Endodermal cell (in vitro differentiated cells): ENCODE data around the gene KIAA1671. TPM values are rescaled to one million over a fixed set of nuclear protein-coding genes. Genes with fewer than 3 reads are reported as not detected.

ENCODE experiments used
- DNase-seq: peaks from one replicate; pipeline ENCODE4 v3.0.0-alpha.2; 2017
- H3K27ac ChIP-seq: 2 replicates; pipeline ENCODE4 v1.5.1; 2013; ENCODE audit warnings: mild to moderate bottlenecking, low read depth, low read length, moderate library complexity
- H3K27me3 ChIP-seq: 2 replicates; pipeline ENCODE4 v1.6.1; 2013; ENCODE audit warnings: mild to moderate bottlenecking, low read length, moderate library complexity; ENCODE audit not compliant: insufficient read depth, control insufficient read depth, poor library complexity, severe bottlenecking
- H3K36me3 ChIP-seq: 2 replicates; pipeline ENCODE4 v1.7.0; 2013; ENCODE audit warnings: mild to moderate bottlenecking, low read length, moderate library complexity; ENCODE audit not compliant: control insufficient read depth, insufficient read depth
- H3K4me1 ChIP-seq: one replicate; pipeline ENCODE4 v1.7.0; 2013; ENCODE audit warnings: low read length; ENCODE audit not compliant: control insufficient read depth, insufficient read depth
- H3K4me3 ChIP-seq: 2 replicates; pipeline ENCODE4 v1.5.1; 2013; ENCODE audit warnings: mild to moderate bottlenecking, low read length, moderate library complexity
- H3K9ac ChIP-seq: 2 replicates; pipeline ENCODE4 v1.6.1; 2013; ENCODE audit warnings: mild to moderate bottlenecking, low read length, moderate library complexity; ENCODE audit not compliant: poor library complexity, severe bottlenecking; ENCODE audit errors: extremely low read depth
- H3K9me3 ChIP-seq: 2 replicates; pipeline ENCODE4 v1.6.1; 2013; ENCODE audit warnings: mild to moderate bottlenecking, low read length, moderate library complexity; ENCODE audit not compliant: control insufficient read depth
- H3K27ac Mint-ChIP-seq: 2 replicates; pipeline ENCODE4 v1.8.0; 2020; ENCODE audit warnings: mixed read lengths
- H3K27me3 Mint-ChIP-seq: 2 replicates; pipeline ENCODE4 v1.8.0; 2021; ENCODE audit warnings: mild to moderate bottlenecking, mixed read lengths; ENCODE audit not compliant: insufficient read depth
- H3K36me3 Mint-ChIP-seq: 2 replicates; pipeline ENCODE4 v1.8.0; 2020; ENCODE audit warnings: low read depth, mixed read lengths
- H3K4me1 Mint-ChIP-seq: 2 replicates; pipeline ENCODE4 v1.8.0; 2020; ENCODE audit warnings: mixed read lengths
- H3K4me3 Mint-ChIP-seq: 2 replicates; pipeline ENCODE4 v1.8.0; 2020; ENCODE audit warnings: mild to moderate bottlenecking, moderate library complexity, mixed read lengths
- H3K9me3 Mint-ChIP-seq: 2 replicates; pipeline ENCODE4 v1.8.0; 2020; ENCODE audit warnings: mild to moderate bottlenecking, mixed read lengths
- WGBS, 2 experiments: methylation state at CpG; one replicate each; pipeline versions ENCODE4 v1.1.5 to v1.1.7; 2013; ENCODE audit warnings: missing lambda C conversion rate in 2 of 2, mixed read lengths in 1 of 2; ENCODE audit not compliant: insufficient coverage in 1 of 2, insufficient read length in 1 of 2; 5-methylcytosine and 5-hydroxymethylcytosine counted together
- total RNA-seq, 2 donors: library from RNA; stranded (reverse); fragmentation: NEBNext Ultra II Directional in 1 of 2; extraction: Animal tissue kit (Norgen Biotek cat#: 25700) in 1 of 2; gene quantifications; 2 replicates in 1 of 2; 3 replicates in 1 of 2; pipeline ENCODE4 v1.2.1, GENCODE V29; 2021
- TF ChIP-seq, protein P1 (sequence below): fragments of 200-600 bp; sonication (generic); conservative IDR thresholded peaks from 2 replicates; pipeline ENCODE4 v1.5.0; 2021; ENCODE audit warnings: antibody characterized with exemption, mild to moderate bottlenecking

Gene KIAA1671
- total RNA-seq, 2 donors from 2014 or later, result 38.8 to 43.7 TPM

DNA sequence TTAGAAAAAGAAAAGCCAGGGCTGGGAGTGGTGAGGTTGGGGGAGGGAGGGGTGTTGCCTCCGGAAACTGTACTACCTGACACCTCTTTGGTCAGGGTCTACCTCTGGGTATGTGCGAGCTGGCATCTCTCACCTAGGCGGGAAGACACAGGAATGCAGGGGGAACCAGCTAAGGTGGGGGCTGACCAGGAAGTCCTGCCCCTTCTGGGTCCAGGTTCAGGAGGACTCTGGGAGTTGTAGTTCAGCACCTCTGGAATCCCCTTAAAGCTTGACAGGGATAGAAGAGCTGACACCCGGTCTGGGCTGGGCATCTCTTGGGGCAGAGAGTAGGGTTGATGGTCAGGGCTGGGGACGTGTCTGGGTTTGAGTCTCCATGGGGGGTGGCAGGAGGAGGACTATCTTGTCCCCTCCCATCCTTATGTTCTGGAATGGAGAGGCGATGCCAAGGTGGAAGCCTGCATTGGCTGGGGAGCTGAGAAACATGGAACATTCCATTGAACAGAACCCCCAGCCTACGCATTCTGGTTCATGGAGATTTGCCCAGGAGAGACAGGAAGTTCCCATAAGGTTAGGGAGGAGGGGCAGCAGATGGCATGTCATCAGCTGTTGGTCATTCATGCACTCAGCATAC lies 2.1 kb upstream of the KIAA1671 start:
- Mint-ChIP-seq H3K4me3 (peak overlapping the region; percentile 53), H3K9me3 (no peaks in the 10 kb centered on the region), H3K27ac (peak overlapping the region; percentile 89), H3K27me3 (no peaks in the 10 kb centered on the region), H3K4me1 (peaks cover 34% of the 10 kb centered on the region), H3K36me3 (peaks cover 5% of the 10 kb centered on the region)
- peak; percentile 94 for DNase-seq
- H3K4me1 ChIP-seq, result peaks cover 2% of the 10 kb centered on the region
- H3K9me3 ChIP-seq, result no peaks in the 10 kb centered on the region
- H3K27me3 ChIP-seq, result no peaks in the 10 kb centered on the region
- no peaks in the 10 kb centered on the region for H3K36me3 ChIP-seq
- TF ChIP-seq, protein P1, sequence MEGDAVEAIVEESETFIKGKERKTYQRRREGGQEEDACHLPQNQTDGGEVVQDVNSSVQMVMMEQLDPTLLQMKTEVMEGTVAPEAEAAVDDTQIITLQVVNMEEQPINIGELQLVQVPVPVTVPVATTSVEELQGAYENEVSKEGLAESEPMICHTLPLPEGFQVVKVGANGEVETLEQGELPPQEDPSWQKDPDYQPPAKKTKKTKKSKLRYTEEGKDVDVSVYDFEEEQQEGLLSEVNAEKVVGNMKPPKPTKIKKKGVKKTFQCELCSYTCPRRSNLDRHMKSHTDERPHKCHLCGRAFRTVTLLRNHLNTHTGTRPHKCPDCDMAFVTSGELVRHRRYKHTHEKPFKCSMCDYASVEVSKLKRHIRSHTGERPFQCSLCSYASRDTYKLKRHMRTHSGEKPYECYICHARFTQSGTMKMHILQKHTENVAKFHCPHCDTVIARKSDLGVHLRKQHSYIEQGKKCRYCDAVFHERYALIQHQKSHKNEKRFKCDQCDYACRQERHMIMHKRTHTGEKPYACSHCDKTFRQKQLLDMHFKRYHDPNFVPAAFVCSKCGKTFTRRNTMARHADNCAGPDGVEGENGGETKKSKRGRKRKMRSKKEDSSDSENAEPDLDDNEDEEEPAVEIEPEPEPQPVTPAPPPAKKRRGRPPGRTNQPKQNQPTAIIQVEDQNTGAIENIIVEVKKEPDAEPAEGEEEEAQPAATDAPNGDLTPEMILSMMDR, result no peak
- H3K9ac ChIP-seq, result no peak overlapping the region
- no peak overlapping the region for H3K27ac ChIP-seq
- H3K4me3 ChIP-seq, result no peak overlapping the region
- 40 to 58% methylated on average over 4 to 7 of the region's 7 CpGs for WGBS, 2 experiments

DNA sequence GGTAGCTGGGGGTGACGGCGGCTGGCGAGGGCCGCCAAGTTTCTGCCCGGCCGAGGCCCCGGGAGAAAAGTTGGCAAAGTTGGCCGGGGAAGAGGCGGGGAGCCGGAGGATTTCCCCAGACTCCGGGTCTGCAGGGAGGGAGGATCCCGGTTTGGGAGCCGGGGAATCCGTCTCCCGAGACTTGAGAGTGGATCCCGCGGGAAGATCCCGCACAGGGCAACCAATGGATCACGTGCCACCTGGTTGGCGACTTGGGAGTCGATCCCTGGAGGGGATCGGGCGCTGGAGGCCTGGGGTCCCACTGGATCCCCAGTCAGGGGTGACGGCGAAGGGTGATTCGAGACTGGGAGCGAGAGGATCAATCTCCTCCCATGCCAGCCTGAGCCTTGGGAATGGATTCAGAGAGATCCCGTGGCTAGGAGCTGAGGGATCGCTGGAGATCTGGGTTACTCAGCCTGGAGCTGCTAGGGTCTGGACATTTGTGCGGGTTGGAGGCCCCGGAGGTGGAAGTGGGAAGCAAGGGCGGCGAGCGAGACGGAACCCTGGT lies 394 bp downstream of the KIAA1671 start:
- Histone ChIP-seq H3K27me3 (no peaks in the 10 kb centered on the region), H3K36me3 (no peaks in the 10 kb centered on the region), H3K27ac (peak overlapping the region; percentile 21), H3K4me1 (peaks cover 2% of the 10 kb centered on the region), H3K9me3 (no peaks in the 10 kb centered on the region), H3K4me3 (peak overlapping the region; percentile 82), H3K9ac (peak overlapping the region; percentile 87)
- TF ChIP-seq, protein P1, result no peak
- Mint-ChIP-seq H3K9me3 (no peaks in the 10 kb centered on the region), H3K27ac (peak overlapping the region; percentile 99), H3K27me3 (no peaks in the 10 kb centered on the region), H3K36me3 (peaks cover 15% of the 10 kb centered on the region), H3K4me3 (peak overlapping the region; percentile 99), H3K4me1 (peaks cover 32% of the 10 kb centered on the region)
- 0 to 1% methylated on average over 20 to 35 of the region's 35 CpGs for WGBS, 2 experiments
- peak; percentile 90 for DNase-seq

DNA sequence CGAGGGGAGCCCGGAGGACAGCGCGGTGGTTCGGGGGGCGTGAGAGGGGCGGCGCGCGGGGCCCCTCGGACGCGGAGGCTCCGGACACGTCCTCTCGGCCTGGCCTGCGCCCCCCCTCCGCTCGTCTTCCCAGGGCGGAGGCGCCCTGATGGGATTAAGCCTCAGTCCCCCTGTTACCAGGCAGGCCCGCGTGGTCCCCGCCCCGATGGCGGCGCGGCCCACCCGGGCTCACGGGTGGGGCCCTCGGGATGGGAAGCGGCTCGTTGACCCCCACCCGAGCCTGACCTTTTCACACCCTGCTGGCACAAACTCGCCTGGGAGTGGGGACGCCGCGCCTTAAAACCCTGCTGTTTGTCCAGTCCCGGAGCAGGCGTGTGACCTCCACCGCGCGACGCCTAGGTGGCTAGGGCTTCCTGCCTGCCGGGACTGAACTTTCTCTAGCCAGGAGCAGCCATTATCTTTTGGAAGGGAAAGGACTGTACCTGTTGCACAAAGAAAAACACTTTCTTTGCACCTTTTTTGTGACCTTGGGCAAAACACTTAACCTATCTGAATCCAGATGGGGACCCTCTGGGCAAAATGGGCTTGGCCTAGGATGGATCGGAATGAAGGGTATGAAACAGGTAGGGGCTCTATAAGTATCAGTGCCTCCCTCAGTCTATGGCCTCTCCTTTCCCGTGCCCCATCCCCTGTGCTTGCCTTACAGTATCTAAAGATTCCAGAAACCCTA lies 1.0 kb downstream of the KIAA1671 start:
- Histone ChIP-seq H3K36me3 (no peaks in the 10 kb centered on the region), H3K9ac (peak overlapping the region; percentile 87), H3K27me3 (no peaks in the 10 kb centered on the region), H3K9me3 (no peaks in the 10 kb centered on the region), H3K27ac (peak overlapping the region; percentile 21), H3K4me1 (no peaks in the 10 kb centered on the region), H3K4me3 (peak overlapping the region; percentile 82)
- TF ChIP-seq, protein P1, result no peak
- peak; percentile 69 for DNase-seq
- 4 to 17% methylated on average over 12 to 47 of the region's 47 CpGs for WGBS, 2 experiments
- Mint-ChIP-seq H3K4me3 (peak overlapping the region; percentile 99), H3K9me3 (no peaks in the 10 kb centered on the region), H3K36me3 (peaks cover 15% of the 10 kb centered on the region), H3K4me1 (peaks cover 27% of the 10 kb centered on the region), H3K27ac (peak overlapping the region; percentile 99), H3K27me3 (no peaks in the 10 kb centered on the region)
